SU-DHL-6 (cell line): ENCODE results near the gene LAMA3.

Experiments used
- CTCF ChIP-seq: fragments of 200-600 bp; sonication (generic); IDR thresholded peaks from one replicate; pipeline ENCODE4 v1.5.1; 2017; ENCODE audit warnings: antibody characterized with exemption, mild to moderate bottlenecking, low read length, moderate library complexity; ENCODE audit not compliant: insufficient read depth, poor library complexity, severe bottlenecking
- EZH2phosphoT487 ChIP-seq: fragments of 200-600 bp; sonication (generic), shearing (Covaris generic); conservative IDR thresholded peaks from 2 replicates; pipeline ENCODE4 v1.6.1; 2018; ENCODE audit warnings: mild to moderate bottlenecking, antibody characterized with exemption, low read length, moderate library complexity, mixed read lengths

DNA sequence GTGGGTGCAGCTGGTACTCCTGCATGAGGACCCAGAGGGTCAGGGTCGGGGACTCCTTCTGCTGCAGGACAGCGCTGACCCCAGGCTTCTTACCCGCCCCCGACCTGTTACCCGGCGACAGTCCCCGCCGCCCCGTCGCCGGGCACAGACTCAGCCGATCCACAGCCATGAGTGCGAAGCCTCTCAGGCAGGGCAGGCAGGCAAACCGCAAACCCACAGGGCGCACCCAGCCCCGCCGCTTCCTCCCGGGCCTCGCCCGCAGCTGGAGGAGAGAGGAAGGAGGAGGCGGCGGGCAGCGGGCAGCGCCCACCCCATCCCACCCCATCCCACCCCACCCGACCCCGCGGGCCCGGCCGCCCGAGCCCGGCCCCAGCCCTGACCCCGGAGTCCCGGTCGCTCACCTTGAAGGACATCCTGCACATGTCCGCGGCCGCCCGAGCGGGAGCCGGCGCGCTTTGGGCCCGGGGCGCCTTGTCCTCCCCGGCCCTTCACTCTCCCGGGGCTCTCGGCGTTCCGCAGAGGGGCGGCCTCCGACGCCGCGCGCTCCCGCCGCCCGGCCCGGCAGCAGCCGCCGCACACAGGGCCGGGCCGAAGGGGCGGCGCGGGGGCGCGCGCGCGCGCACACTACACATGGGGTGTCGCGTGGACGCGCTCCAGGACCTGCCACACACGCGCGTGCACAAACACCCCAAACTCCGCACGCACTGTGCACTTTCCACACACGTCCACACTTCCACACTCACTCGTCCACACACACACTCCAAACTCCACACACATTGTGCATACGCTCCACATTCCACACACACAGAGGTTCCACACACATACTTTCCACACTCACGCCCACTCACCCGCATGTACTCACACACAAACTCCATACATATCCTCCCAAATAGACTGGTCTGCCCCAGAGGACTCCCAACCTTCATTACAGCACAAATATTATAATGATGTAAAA, 26.7 kb upstream of the LAMA3 start, which contains the start of gene ANKRD29:
- no peak for TF ChIP-seq CTCF
- TF ChIP-seq EZH2phosphoT487: no peak
